ENCODE results near the gene PFDN5. TPM values are rescaled to one million over a fixed set of nuclear protein-coding genes. Genes with fewer than 3 reads are reported as not detected.
A peak's percentile ranks its signal among the peaks of the same experiment; 100 is the strongest.

The PFDN5 gene
- total RNA-seq, 1 donor from 2014 or later = 429 TPM

- no peak overlapping the region for H3K4me3 ChIP-seq (ENCODE audit: low read depth, low read length)
- no peak for FAIRE-seq
- DNase-seq (ENCODE audit: low read depth) = peak; percentile 40
- H3K36me3 ChIP-seq (ENCODE audit: control insufficient read depth, insufficient read depth, low read length) = peaks cover 11% of the 10 kb centered on the region
- TF ChIP-seq CTCF (IDR thresholded peaks at IDR 0.05; ENCODE audit: insufficient read depth, low read length, severe bottlenecking) = no peak
- no peaks in the 10 kb centered on the region for H3K27me3 ChIP-seq (ENCODE audit: control insufficient read depth, insufficient read depth, low read length)
These were observed 2.8 kb downstream of the PFDN5 start for GRCh38 chr12:53298164-53298563.

GRCh38 chr12:53299101-53299453 lies 3.7 kb downstream of the PFDN5 start:
- FAIRE-seq = no peak
- Histone ChIP-seq H3K36me3 (ENCODE audit: control insufficient read depth, insufficient read depth, low read length) (peaks cover 11% of the 10 kb centered on the region), H3K4me3 (ENCODE audit: low read depth, low read length) (no peak overlapping the region), H3K27me3 (ENCODE audit: control insufficient read depth, insufficient read depth, low read length) (no peaks in the 10 kb centered on the region)
- DNase-seq (ENCODE audit: low read depth) = peak; percentile 74
- TF ChIP-seq CTCF (IDR thresholded peaks at IDR 0.05; ENCODE audit: insufficient read depth, low read length, severe bottlenecking) = no peak

GRCh38 chr12:53299454-53300180 lies 4.3 kb downstream of the PFDN5 start, which contains the start of gene MYG1:
Gene MYG1 (plus strand): TSS chr12:53299695. CDS start chr12:53299738, 43 bp downstream.
- DNase-seq (ENCODE audit: low read depth) (peak; percentile 65), FAIRE-seq (no peak)
- no peaks in the 10 kb centered on the region for H3K27me3 ChIP-seq (ENCODE audit: control insufficient read depth, insufficient read depth, low read length)
- TF ChIP-seq CTCF (IDR thresholded peaks at IDR 0.05; ENCODE audit: insufficient read depth, low read length, severe bottlenecking) = peak; percentile 48
- peak within 1 kb of the TSS; percentile 83 for H3K4me3 ChIP-seq (ENCODE audit: low read depth, low read length)
- peaks cover 11% of the 10 kb centered on the region for H3K36me3 ChIP-seq (ENCODE audit: control insufficient read depth, insufficient read depth, low read length)

GRCh38 chr12:53300187-53300586 lies 4.8 kb downstream of the PFDN5 start:
- Histone ChIP-seq H3K36me3 (ENCODE audit: control insufficient read depth, insufficient read depth, low read length) (peaks cover 11% of the 10 kb centered on the region), H3K4me3 (ENCODE audit: low read depth, low read length) (peak overlapping the region; percentile 83), H3K27me3 (ENCODE audit: control insufficient read depth, insufficient read depth, low read length) (no peaks in the 10 kb centered on the region)
- FAIRE-seq (no peak), DNase-seq (ENCODE audit: low read depth) (no peak)
- TF ChIP-seq CTCF (IDR thresholded peaks at IDR 0.05; ENCODE audit: insufficient read depth, low read length, severe bottlenecking) = no peak

- no peak overlapping the region for H3K4me3 ChIP-seq (ENCODE audit: low read depth, low read length)
- H3K36me3 ChIP-seq (ENCODE audit: control insufficient read depth, insufficient read depth, low read length) = peaks cover 14% of the 10 kb centered on the region
- DNase-seq (ENCODE audit: low read depth) = no peak
- FAIRE-seq = no peak
- H3K27me3 ChIP-seq (ENCODE audit: control insufficient read depth, insufficient read depth, low read length) = no peaks in the 10 kb centered on the region
- no peak for TF ChIP-seq CTCF (IDR thresholded peaks at IDR 0.05; ENCODE audit: insufficient read depth, low read length, severe bottlenecking)
These were observed 7.6 kb downstream of the PFDN5 start for GRCh38 chr12:53302903-53303302.

GRCh38 chr12:53306826-53307225 lies 11.5 kb downstream of the PFDN5 start:
- FAIRE-seq (no peak), DNase-seq (ENCODE audit: low read depth) (no peak)
- Histone ChIP-seq H3K36me3 (ENCODE audit: control insufficient read depth, insufficient read depth, low read length) (peaks cover 21% of the 10 kb centered on the region), H3K4me3 (ENCODE audit: low read depth, low read length) (no peak overlapping the region), H3K27me3 (ENCODE audit: control insufficient read depth, insufficient read depth, low read length) (no peaks in the 10 kb centered on the region)
- no peak for TF ChIP-seq CTCF (IDR thresholded peaks at IDR 0.05; ENCODE audit: insufficient read depth, low read length, severe bottlenecking)

Measured in bronchial epithelial cell (primary cell).